ENCODE data around the gene ETF1. TPM values are rescaled to one million over a fixed set of nuclear protein-coding genes. Genes with fewer than 3 reads are reported as not detected.

The ETF1 gene
- polyA plus RNA-seq, 1 experiment, result 107 TPM

GRCh38 chr5:138536665-138537315 is 6.2 kb downstream of the ETF1 start:
- Histone ChIP-seq H3K27me3 (ENCODE audit: control insufficient read depth, insufficient read depth, low read length) (no peaks in the 10 kb centered on the region), H3K4me3 (ENCODE audit: low read depth, low read length) (no peak overlapping the region), H3K27ac (ENCODE audit: low read depth, low read length) (no peak overlapping the region), H3K9me3 (ENCODE audit: control insufficient read depth, insufficient read depth, low read length) (no peaks in the 10 kb centered on the region)
- ChIA-PET POLR2A (interaction anchor here (1.1 kb wide), 1 partner anchor 72 kb away, joined by 4 read pairs; the partner anchor contains the start of gene EGR1), CTCF (interaction anchor here (1.3 kb wide), 1 partner anchor 88 kb away, joined by 7 read pairs; no protein-coding TSS in a partner anchor)
- no peak for DNase-seq (ENCODE audit: low read depth, low spot score)
- TF ChIP-seq, protein P1, sequence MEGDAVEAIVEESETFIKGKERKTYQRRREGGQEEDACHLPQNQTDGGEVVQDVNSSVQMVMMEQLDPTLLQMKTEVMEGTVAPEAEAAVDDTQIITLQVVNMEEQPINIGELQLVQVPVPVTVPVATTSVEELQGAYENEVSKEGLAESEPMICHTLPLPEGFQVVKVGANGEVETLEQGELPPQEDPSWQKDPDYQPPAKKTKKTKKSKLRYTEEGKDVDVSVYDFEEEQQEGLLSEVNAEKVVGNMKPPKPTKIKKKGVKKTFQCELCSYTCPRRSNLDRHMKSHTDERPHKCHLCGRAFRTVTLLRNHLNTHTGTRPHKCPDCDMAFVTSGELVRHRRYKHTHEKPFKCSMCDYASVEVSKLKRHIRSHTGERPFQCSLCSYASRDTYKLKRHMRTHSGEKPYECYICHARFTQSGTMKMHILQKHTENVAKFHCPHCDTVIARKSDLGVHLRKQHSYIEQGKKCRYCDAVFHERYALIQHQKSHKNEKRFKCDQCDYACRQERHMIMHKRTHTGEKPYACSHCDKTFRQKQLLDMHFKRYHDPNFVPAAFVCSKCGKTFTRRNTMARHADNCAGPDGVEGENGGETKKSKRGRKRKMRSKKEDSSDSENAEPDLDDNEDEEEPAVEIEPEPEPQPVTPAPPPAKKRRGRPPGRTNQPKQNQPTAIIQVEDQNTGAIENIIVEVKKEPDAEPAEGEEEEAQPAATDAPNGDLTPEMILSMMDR (IDR thresholded peaks at IDR 0.05; ENCODE audit: low read depth, low read length), result peak; percentile 43

- ChIA-PET CTCF (interaction anchor here (0.8 to 1.3 kb wide), 2 partner anchors 32 to 87 kb away, joined by 3 to 7 read pairs; no protein-coding TSS in a partner anchor), POLR2A (interaction anchor here (0.6 to 1.1 kb wide), 2 partner anchors 12 to 71 kb away, joined by 4 read pairs; partner anchors contain the start of gene EGR1)
- no peak for DNase-seq (ENCODE audit: low read depth, low spot score)
- Histone ChIP-seq H3K9me3 (ENCODE audit: control insufficient read depth, insufficient read depth, low read length) (no peaks in the 10 kb centered on the region), H3K27me3 (ENCODE audit: control insufficient read depth, insufficient read depth, low read length) (no peaks in the 10 kb centered on the region), H3K4me3 (ENCODE audit: low read depth, low read length) (no peak overlapping the region), H3K27ac (ENCODE audit: low read depth, low read length) (no peak overlapping the region)
- TF ChIP-seq, protein P1 (IDR thresholded peaks at IDR 0.05; ENCODE audit: low read depth, low read length), result no peak
Measured at GRCh38 chr5:138536215-138536614, 6.8 kb downstream of the ETF1 start.

- no peak for DNase-seq (ENCODE audit: low read depth, low spot score)
- POLR2A ChIA-PET, result interaction anchor here (0.6 to 1.0 kb wide), 3 partner anchors 9 to 90 kb away, joined by 3 to 7 read pairs (median 3); partner anchors contain the start of gene ETF1
- Histone ChIP-seq H3K27ac (ENCODE audit: low read depth, low read length) (no peak overlapping the region), H3K4me3 (ENCODE audit: low read depth, low read length) (no peak overlapping the region), H3K9me3 (ENCODE audit: control insufficient read depth, insufficient read depth, low read length) (no peaks in the 10 kb centered on the region), H3K27me3 (ENCODE audit: control insufficient read depth, insufficient read depth, low read length) (no peaks in the 10 kb centered on the region)
- TF ChIP-seq, protein P1 (IDR thresholded peaks at IDR 0.05; ENCODE audit: low read depth, low read length), result no peak
- CTCF ChIA-PET, result interaction anchor here (0.8 to 1.7 kb wide), 3 partner anchors 31 to 85 kb away, joined by 3 to 8 read pairs (median 3); no protein-coding TSS in a partner anchor
Measured at GRCh38 chr5:138533973-138534941, 8.8 kb downstream of the ETF1 start.

GRCh38 chr5:138529812-138530211 is 13.2 kb downstream of the ETF1 start:
- TF ChIP-seq, protein P1 (IDR thresholded peaks at IDR 0.05; ENCODE audit: low read depth, low read length), result no peak
- H3K4me3 ChIP-seq (ENCODE audit: low read depth, low read length), result no peak overlapping the region
- no peak overlapping the region for H3K27ac ChIP-seq (ENCODE audit: low read depth, low read length)
- ChIA-PET CTCF (no interaction called here), POLR2A (interaction anchor here (1.3 kb wide), 1 partner anchor 14 kb away, joined by 4 read pairs; the partner anchor contains the start of gene ETF1)
- no peaks in the 10 kb centered on the region for H3K9me3 ChIP-seq (ENCODE audit: control insufficient read depth, insufficient read depth, low read length)
- H3K27me3 ChIP-seq (ENCODE audit: control insufficient read depth, insufficient read depth, low read length), result no peaks in the 10 kb centered on the region
- no peak for DNase-seq (ENCODE audit: low read depth, low spot score)

Measured in AG04450 (cell line).